HG02840 (cell line): ENCODE measurements around the gene SMC3.
"Not testable (repeated sequence)": the region's sequence is repeated elsewhere in the genome, so short reads cannot be mapped to it uniquely, and the experiment has no call there.

Experiments used
- ATAC-seq: cut with Tn5 transposase; IDR thresholded peaks from one replicate; pipeline ENCODE4 v1.9.1; 2021; ENCODE audit warnings: mild to moderate bottlenecking, moderate library complexity, moderate number of reproducible peaks; ENCODE audit not compliant: unreplicated experiment, low FRiP score

Gene SMC3

GRCh38 chr10:110572862-110573261, 5.4 kb downstream of the SMC3 start:
- no peak for ATAC-seq

GRCh38 chr10:110574420-110574819, 6.9 kb downstream of the SMC3 start:
- no peak for ATAC-seq

GRCh38 chr10:110576220-110576619, 8.7 kb downstream of the SMC3 start:
- no peak for ATAC-seq

GRCh38 chr10:110577056-110577455, 9.6 kb downstream of the SMC3 start:
- ATAC-seq, result no peak

- ATAC-seq, result no peak
Measured at GRCh38 chr10:110584006-110584405, 16.5 kb downstream of the SMC3 start.

GRCh38 chr10:110591760-110592159, 24.3 kb downstream of the SMC3 start:
- no peak for ATAC-seq

- no peak for ATAC-seq
Measured at GRCh38 chr10:110597476-110597875, 30.0 kb downstream of the SMC3 start.

GRCh38 chr10:110600487-110601101, 33.1 kb downstream of the SMC3 start:
- ATAC-seq, result no peak

GRCh38 chr10:110601581-110601980, 34.1 kb downstream of the SMC3 start:
- no peak for ATAC-seq

GRCh38 chr10:110608087-110608486, 40.6 kb downstream of the SMC3 start:
- no peak for ATAC-seq

GRCh38 chr10:110609605-110610004, 42.1 kb downstream of the SMC3 start:
- ATAC-seq, result no peak

GRCh38 chr10:110610308-110610774, 42.8 kb downstream of the SMC3 start:
- no peak for ATAC-seq

- ATAC-seq, result not testable (repeated sequence)
Measured at GRCh38 chr10:110610781-110611180, 43.3 kb downstream of the SMC3 start.

- no peak for ATAC-seq
Measured at GRCh38 chr10:110612087-110612486, 44.6 kb downstream of the SMC3 start.

- no peak for ATAC-seq
Measured at GRCh38 chr10:110612629-110613028, 45.1 kb downstream of the SMC3 start.

GRCh38 chr10:110613341-110613995, 46.0 kb downstream of the SMC3 start:
- ATAC-seq, result no peak

GRCh38 chr10:110613996-110614495, 46.6 kb downstream of the SMC3 start:
- ATAC-seq, result no peak

GRCh38 chr10:110615057-110615747, 47.7 kb downstream of the SMC3 start:
- ATAC-seq, result no peak

- ATAC-seq, result no peak
Measured at GRCh38 chr10:110616493-110617033, 49.1 kb downstream of the SMC3 start.

- no peak for ATAC-seq
Measured at GRCh38 chr10:110617425-110618229, 50.1 kb downstream of the SMC3 start.
